ENCODE measurements around the gene PLXDC2. TPM values are rescaled to one million over a fixed set of nuclear protein-coding genes. Genes with fewer than 3 reads are reported as not detected.

Gene PLXDC2
- total RNA-seq, 1 experiment from 2014 or later, result 0.20 TPM

- H4K20me1 ChIP-seq (ENCODE audit: insufficient read depth), result no peaks in the 10 kb centered on the region
- DNase-seq (ENCODE audit: low read depth, low spot score) (no peak), ATAC-seq (no peak)
- H3K79me2 ChIP-seq (ENCODE audit: insufficient read depth, low read length), result no peaks in the 10 kb centered on the region
- CTCF ChIA-PET, result no interaction called here
- no TSS peak for BruUV-seq (replicated peaks)
- intact Hi-C loops (cut with micrococcal nuclease), result no loop called here
- no peak overlapping the region for H3K4me3 ChIP-seq (replicated peaks in 1 of 2; ENCODE audit: low read depth in 1 of 2, low read length in 2 of 2)
- RAD21 ChIA-PET (ENCODE audit: low non-redundant PET in 1 of 2, low total read pairs in 2 of 2, uncharacterized antibody in 2 of 2, unreplicated experiment in 2 of 2), result no interaction called here
- no peak overlapping the region for H3K4me2 ChIP-seq (ENCODE audit: low read length)
- no peaks in the 10 kb centered on the region for H3K36me3 ChIP-seq (ENCODE audit: control insufficient read depth in 1 of 2, insufficient read depth in 2 of 2, low read length in 2 of 2)
- H3K4me1 ChIP-seq (ENCODE audit: control insufficient read depth in 1 of 2, insufficient read depth in 2 of 2, low read length in 2 of 2), result no peaks in the 10 kb centered on the region
- H3K27me3 ChIP-seq (ENCODE audit: insufficient read depth, low read length), result no peaks in the 10 kb centered on the region
- no peaks in the 10 kb centered on the region for H3K9me2 ChIP-seq (ENCODE audit: insufficient read depth)
- H2AFZ ChIP-seq (ENCODE audit: low read depth, low read length, poor library complexity, severe bottlenecking), result no peak overlapping the region
- no peak overlapping the region for H3K27ac ChIP-seq (ENCODE audit: low read depth, low read length)
- no peak overlapping the region for H3K9ac ChIP-seq (ENCODE audit: low read length)
- POLR2A ChIA-PET, result no interaction called here
- H3K9me3 ChIP-seq (ENCODE audit: control insufficient read depth in 1 of 2, insufficient read depth in 1 of 2, low read depth in 1 of 2, low read length in 2 of 2), result peaks cover 3 to 4% of the 10 kb centered on the region in 2 experiments
- TF ChIP-seq SRF (IDR thresholded peaks at IDR 0.05; ENCODE audit: low read depth), result no peak
- no peak for TF ChIP-seq CBX3 (IDR thresholded peaks at IDR 0.05; ENCODE audit: low read depth)
- no peak for TF ChIP-seq ELF1 (IDR thresholded peaks at IDR 0.05; ENCODE audit: borderline replicate concordance, low read depth)
- TF ChIP-seq ZNF274 (IDR thresholded peaks at IDR 0.05; ENCODE audit: low read depth, low read length), result no peak
- TF ChIP-seq FOSL1 (IDR thresholded peaks at IDR 0.05; ENCODE audit: low read depth), result no peak
- no peak for TF ChIP-seq TCF7L2 (IDR thresholded peaks at IDR 0.05; ENCODE audit: borderline replicate concordance, extremely low read depth, insufficient read depth, insufficient read length)
- TF ChIP-seq JUND (IDR thresholded peaks at IDR 0.05), result no peak
- TF ChIP-seq SIN3A (IDR thresholded peaks at IDR 0.05; ENCODE audit: low read depth), result no peak
- no peak for TF ChIP-seq SP1 (IDR thresholded peaks at IDR 0.05; ENCODE audit: low read depth)
- no peak for TF ChIP-seq EGR1 (IDR thresholded peaks at IDR 0.05; ENCODE audit: low read depth)
- TF ChIP-seq RAD21 (IDR thresholded peaks at IDR 0.05; ENCODE audit: low read depth), result no peak
- TF ChIP-seq, protein P1, sequence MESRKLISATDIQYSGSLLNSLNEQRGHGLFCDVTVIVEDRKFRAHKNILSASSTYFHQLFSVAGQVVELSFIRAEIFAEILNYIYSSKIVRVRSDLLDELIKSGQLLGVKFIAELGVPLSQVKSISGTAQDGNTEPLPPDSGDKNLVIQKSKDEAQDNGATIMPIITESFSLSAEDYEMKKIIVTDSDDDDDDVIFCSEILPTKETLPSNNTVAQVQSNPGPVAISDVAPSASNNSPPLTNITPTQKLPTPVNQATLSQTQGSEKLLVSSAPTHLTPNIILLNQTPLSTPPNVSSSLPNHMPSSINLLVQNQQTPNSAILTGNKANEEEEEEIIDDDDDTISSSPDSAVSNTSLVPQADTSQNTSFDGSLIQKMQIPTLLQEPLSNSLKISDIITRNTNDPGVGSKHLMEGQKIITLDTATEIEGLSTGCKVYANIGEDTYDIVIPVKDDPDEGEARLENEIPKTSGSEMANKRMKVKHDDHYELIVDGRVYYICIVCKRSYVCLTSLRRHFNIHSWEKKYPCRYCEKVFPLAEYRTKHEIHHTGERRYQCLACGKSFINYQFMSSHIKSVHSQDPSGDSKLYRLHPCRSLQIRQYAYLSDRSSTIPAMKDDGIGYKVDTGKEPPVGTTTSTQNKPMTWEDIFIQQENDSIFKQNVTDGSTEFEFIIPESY (IDR thresholded peaks at IDR 0.05; ENCODE audit: extremely low read depth, insufficient replicate concordance, low read length), result no peak
- TF ChIP-seq YY1 (IDR thresholded peaks at IDR 0.05; ENCODE audit: extremely low read depth, insufficient replicate concordance, low read depth, low read length), result no peak
- no peak for TF ChIP-seq ZFX (IDR thresholded peaks at IDR 0.05)
- TF ChIP-seq, protein P2, sequence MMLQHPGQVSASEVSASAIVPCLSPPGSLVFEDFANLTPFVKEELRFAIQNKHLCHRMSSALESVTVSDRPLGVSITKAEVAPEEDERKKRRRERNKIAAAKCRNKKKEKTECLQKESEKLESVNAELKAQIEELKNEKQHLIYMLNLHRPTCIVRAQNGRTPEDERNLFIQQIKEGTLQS (IDR thresholded peaks at IDR 0.05), result no peak
- TF ChIP-seq, protein P3, sequence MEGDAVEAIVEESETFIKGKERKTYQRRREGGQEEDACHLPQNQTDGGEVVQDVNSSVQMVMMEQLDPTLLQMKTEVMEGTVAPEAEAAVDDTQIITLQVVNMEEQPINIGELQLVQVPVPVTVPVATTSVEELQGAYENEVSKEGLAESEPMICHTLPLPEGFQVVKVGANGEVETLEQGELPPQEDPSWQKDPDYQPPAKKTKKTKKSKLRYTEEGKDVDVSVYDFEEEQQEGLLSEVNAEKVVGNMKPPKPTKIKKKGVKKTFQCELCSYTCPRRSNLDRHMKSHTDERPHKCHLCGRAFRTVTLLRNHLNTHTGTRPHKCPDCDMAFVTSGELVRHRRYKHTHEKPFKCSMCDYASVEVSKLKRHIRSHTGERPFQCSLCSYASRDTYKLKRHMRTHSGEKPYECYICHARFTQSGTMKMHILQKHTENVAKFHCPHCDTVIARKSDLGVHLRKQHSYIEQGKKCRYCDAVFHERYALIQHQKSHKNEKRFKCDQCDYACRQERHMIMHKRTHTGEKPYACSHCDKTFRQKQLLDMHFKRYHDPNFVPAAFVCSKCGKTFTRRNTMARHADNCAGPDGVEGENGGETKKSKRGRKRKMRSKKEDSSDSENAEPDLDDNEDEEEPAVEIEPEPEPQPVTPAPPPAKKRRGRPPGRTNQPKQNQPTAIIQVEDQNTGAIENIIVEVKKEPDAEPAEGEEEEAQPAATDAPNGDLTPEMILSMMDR (IDR thresholded peaks at IDR 0.05 in 2 of 3, conservative IDR thresholded peaks at IDR 0.05 in 1 of 3; ENCODE audit: borderline replicate concordance in 1 of 3, insufficient read depth in 1 of 3, low read depth in 2 of 3, low read length in 2 of 3), result no peak
- TF ChIP-seq EZH2phosphoT487 (IDR thresholded peaks at IDR 0.05; ENCODE audit: borderline replicate concordance), result no peak
- no peak for TF ChIP-seq EZH2 (IDR thresholded peaks at IDR 0.05)
Observed at GRCh38 chr10:20200758-20201157, 384.5 kb downstream of the PLXDC2 start.

Measured in HCT116 (cell line).